SU-DHL-6 (cell line): ENCODE measurements around the gene LCE1F.

Experiments
- H2AFZ ChIP-seq: fragments of 200-600 bp; sonication (generic); 2 replicates; pipeline ENCODE4 v1.6.1; 2014; ENCODE audit warnings: low read depth, mild to moderate bottlenecking, moderate library complexity, mixed read lengths, antibody characterized with exemption, low read length; ENCODE audit not compliant: severe bottlenecking
- H3F3A ChIP-seq: fragments of 200-600 bp; shearing (Covaris generic); 2 replicates; pipeline ENCODE4 v1.6.0; 2016; ENCODE audit warnings: antibody characterized with exemption, mild to moderate bottlenecking; ENCODE audit not compliant: insufficient read depth
- H3K27ac ChIP-seq: fragments of 200-600 bp; sonication (generic); 2 replicates; pipeline ENCODE4 v1.5.1; 2016; ENCODE audit warnings: low read depth, mild to moderate bottlenecking, low read length, moderate library complexity, mixed read lengths
- H3K27me3 ChIP-seq: fragments of 200-600 bp; sonication (generic), shearing (Covaris generic); 2 replicates; pipeline ENCODE4 v1.6.0; 2014; ENCODE audit warnings: mild to moderate bottlenecking, low read length
- H3K36me3 ChIP-seq: fragments of 200-600 bp; sonication (generic); 2 replicates; pipeline ENCODE4 v1.6.1; 2014; ENCODE audit warnings: mild to moderate bottlenecking, low read length, mixed read lengths
- H3K4me2 ChIP-seq: fragments of 300-600, 200-600 bp; shearing (Covaris generic), sonication (generic); 2 replicates; pipeline ENCODE4 v1.6.0; 2014; ENCODE audit warnings: low read length, low read depth, mild to moderate bottlenecking; ENCODE audit not compliant: poor library complexity, severe bottlenecking
- H3K4me3 ChIP-seq: fragments of 200-600 bp; sonication (generic); 2 replicates; pipeline ENCODE4 v1.5.1; 2014; ENCODE audit warnings: antibody characterized with exemption, low read length, mild to moderate bottlenecking, mixed read lengths; ENCODE audit not compliant: insufficient read depth, poor library complexity, severe bottlenecking
- H3K79me2 ChIP-seq: fragments of 200-600 bp; sonication (generic); 2 replicates; pipeline ENCODE4 v1.6.1; 2014; ENCODE audit warnings: mild to moderate bottlenecking, low read length, moderate library complexity; ENCODE audit not compliant: insufficient read depth
- H3K9ac ChIP-seq: fragments of 200-600 bp; sonication (generic); 2 replicates; pipeline ENCODE4 v1.7.0; 2014; ENCODE audit warnings: mild to moderate bottlenecking, low read length
- H3K9me2 ChIP-seq: fragments of 200-600 bp; sonication (generic); replicated peaks from 2 replicates; pipeline ENCODE4 v1.6.1; 2014; ENCODE audit warnings: low read length; ENCODE audit not compliant: insufficient read depth
- H3K9me3 ChIP-seq: fragments of 200-600 bp; sonication (generic); 2 replicates; pipeline ENCODE4 v1.6.1; 2014; ENCODE audit warnings: low read length, mixed read lengths; ENCODE audit not compliant: insufficient read depth
- H4K20me1 ChIP-seq: fragments of 200-600 bp; sonication (generic); 2 replicates; pipeline ENCODE4 v1.6.1; 2014; ENCODE audit warnings: low read depth, mild to moderate bottlenecking, antibody characterized with exemption, low read length, moderate library complexity, mixed read lengths
- CTCF ChIP-seq: fragments of 200-600 bp; sonication (generic); IDR thresholded peaks from one replicate; pipeline ENCODE4 v1.5.1; 2017; ENCODE audit warnings: antibody characterized with exemption, mild to moderate bottlenecking, low read length, moderate library complexity; ENCODE audit not compliant: insufficient read depth, poor library complexity, severe bottlenecking
- EZH2phosphoT487 ChIP-seq: fragments of 200-600 bp; sonication (generic), shearing (Covaris generic); conservative IDR thresholded peaks from 2 replicates; pipeline ENCODE4 v1.6.1; 2018; ENCODE audit warnings: mild to moderate bottlenecking, antibody characterized with exemption, low read length, moderate library complexity, mixed read lengths

Gene LCE1F

DNA sequence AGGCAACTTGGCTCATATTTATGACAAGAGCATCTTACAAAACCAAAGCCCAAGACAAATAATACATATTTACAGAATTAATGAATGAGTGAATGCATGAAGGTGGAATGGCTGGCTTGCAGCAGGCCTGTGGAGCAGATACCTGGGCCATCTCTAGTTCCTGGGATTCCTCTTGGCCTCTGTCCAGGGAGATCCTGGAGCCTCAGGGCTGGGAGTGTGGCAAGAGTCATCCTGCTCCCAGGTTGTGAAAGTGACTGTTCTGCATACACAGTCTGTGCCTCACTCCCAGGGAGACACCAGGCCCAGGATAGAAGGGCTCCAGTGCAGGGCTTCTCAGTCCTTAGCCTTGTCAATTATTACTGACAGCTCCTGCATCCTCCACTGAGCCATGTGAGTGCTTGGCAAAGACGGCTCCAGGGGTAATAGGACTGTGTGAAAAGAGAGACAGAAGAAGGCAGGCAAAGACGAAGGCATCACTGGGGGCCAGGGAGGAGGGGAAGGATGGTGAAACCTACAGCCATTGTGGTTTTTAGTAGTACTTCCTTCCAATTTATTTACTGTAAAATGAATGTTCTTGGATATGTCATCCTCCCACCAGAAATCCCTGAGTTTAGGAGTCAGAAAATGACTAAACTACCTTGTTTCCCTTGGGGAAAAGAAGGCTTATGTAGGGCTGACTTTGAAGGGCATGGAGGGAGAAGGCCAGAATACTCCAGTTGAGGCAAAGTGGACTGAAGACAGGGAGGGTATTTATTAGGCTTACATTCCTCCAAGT, 31.4 kb upstream of the LCE1F start:
- H2AFZ ChIP-seq: no peak overlapping the region
- no peak overlapping the region for H3K27ac ChIP-seq
- no peak overlapping the region for H3K9ac ChIP-seq
- no peaks in the 10 kb centered on the region for H3K9me3 ChIP-seq
- no peak overlapping the region for H3K4me3 ChIP-seq
- no peaks in the 10 kb centered on the region for H3K79me2 ChIP-seq
- no peaks in the 10 kb centered on the region for H3K27me3 ChIP-seq
- H4K20me1 ChIP-seq: no peaks in the 10 kb centered on the region
- TF ChIP-seq CTCF (no peak), EZH2phosphoT487 (no peak)
- H3F3A ChIP-seq: no peaks in the 10 kb centered on the region
- H3K9me2 ChIP-seq: no peaks in the 10 kb centered on the region
- no peak overlapping the region for H3K4me2 ChIP-seq
- no peaks in the 10 kb centered on the region for H3K36me3 ChIP-seq

DNA sequence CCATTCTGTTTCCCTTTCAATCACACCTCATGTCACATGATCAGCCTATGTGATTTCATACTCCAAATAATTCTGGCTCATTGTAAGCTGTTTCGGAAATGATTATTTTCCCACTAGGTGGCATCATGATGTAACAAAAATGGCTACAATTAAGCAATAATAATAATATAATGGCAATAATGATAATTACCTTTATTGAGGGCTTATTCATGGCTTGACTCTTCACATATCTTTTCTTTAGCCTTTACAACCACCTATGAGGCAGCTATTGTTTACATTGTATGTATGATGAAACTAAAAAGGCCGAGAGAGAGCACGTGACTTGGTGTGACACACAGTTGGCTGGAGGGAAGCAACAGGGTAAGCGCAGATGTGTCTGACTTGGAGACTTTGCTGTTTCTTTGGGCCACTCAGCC, 29.6 kb upstream of the LCE1F start:
- H3K27ac ChIP-seq: no peak overlapping the region
- H3K9me3 ChIP-seq: no peaks in the 10 kb centered on the region
- no peak overlapping the region for H3K9ac ChIP-seq
- TF ChIP-seq EZH2phosphoT487: no peak
- TF ChIP-seq CTCF: peak; percentile 18
- no peaks in the 10 kb centered on the region for H4K20me1 ChIP-seq
- no peak overlapping the region for H3K4me3 ChIP-seq
- no peaks in the 10 kb centered on the region for H3K27me3 ChIP-seq
- no peaks in the 10 kb centered on the region for H3F3A ChIP-seq
- no peaks in the 10 kb centered on the region for H3K36me3 ChIP-seq
- H3K9me2 ChIP-seq: no peaks in the 10 kb centered on the region
- no peaks in the 10 kb centered on the region for H3K79me2 ChIP-seq
- H2AFZ ChIP-seq: no peak overlapping the region
- H3K4me2 ChIP-seq: no peak overlapping the region

DNA sequence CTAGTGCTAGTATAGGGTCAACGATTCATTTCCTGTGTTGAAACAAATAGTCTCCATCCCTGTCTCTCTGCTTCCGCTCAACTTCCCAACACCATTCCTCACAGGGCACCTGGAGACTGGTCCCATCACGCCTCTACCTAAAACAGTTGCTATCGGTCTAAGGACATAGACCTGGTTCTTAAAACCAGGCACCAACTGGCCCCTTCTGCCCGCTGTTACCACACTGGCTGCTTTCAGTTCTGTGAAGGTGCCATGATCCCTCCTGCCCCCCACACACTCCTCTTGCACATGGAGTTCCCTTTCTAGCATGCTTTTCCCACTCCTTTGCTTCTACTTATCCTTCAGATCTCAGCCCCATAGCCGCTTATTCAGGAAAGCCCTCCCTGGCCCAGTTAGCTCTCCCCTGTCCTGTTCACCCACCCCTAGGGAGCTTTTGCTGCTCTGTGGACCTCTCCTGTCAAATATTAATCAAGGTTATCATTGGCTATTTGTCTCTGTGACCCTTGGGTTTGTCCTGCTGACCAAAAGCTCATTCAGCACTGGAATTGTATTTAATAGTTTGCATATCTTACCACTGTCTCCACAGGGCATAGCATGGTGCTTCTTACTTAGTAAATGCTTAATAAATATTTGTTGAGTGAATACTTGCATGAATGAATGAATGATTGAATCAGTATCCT, 29.0 kb upstream of the LCE1F start:
- no peak overlapping the region for H3K4me3 ChIP-seq
- H3K79me2 ChIP-seq: no peaks in the 10 kb centered on the region
- no peaks in the 10 kb centered on the region for H3K27me3 ChIP-seq
- no peak overlapping the region for H3K27ac ChIP-seq
- no peaks in the 10 kb centered on the region for H3K36me3 ChIP-seq
- H3K9ac ChIP-seq: no peak overlapping the region
- no peak overlapping the region for H2AFZ ChIP-seq
- no peaks in the 10 kb centered on the region for H4K20me1 ChIP-seq
- H3K4me2 ChIP-seq: no peak overlapping the region
- no peaks in the 10 kb centered on the region for H3F3A ChIP-seq
- TF ChIP-seq EZH2phosphoT487 (no peak), CTCF (no peak)
- H3K9me3 ChIP-seq: no peaks in the 10 kb centered on the region
- no peaks in the 10 kb centered on the region for H3K9me2 ChIP-seq
